ENCODE results near the gene SUSD4. TPM values are rescaled to one million over a fixed set of nuclear protein-coding genes. Genes with fewer than 3 reads are reported as not detected.

SUSD4 gene
- total RNA-seq, 1 experiment from 2014 or later, result 31.4 TPM

DNA sequence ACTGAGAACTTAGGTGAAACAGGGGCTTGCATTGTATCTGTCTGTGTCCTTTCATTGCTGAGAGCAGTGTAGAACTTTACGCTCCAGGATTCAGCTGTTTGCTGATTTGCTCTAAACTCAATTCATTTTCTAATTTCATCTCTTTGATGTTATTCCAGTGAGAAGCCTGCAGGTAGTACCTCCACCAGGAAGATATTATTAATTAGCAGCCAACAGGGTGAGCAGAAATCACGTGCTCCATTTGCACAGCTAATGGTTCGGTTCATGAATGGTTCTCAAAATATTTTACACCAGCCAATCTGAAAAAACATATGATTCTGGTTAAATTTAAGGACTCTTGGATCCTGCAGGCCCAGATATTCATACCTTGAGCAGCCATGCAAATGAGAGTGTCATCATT, 52.1 kb downstream of the SUSD4 start:
- Mint-ChIP-seq H3K4me1 (ENCODE audit: low read depth, unreplicated experiment) (peaks cover 11% of the 10 kb centered on the region), H3K36me3 (ENCODE audit: insufficient read depth, unreplicated experiment) (no peaks in the 10 kb centered on the region), H3K27me3 (ENCODE audit: insufficient read depth, unreplicated experiment) (no peaks in the 10 kb centered on the region), H3K27ac (ENCODE audit: unreplicated experiment) (no peak overlapping the region), H3K9me3 (ENCODE audit: unreplicated experiment) (no peaks in the 10 kb centered on the region), H3K4me3 (ENCODE audit: unreplicated experiment) (no peak overlapping the region)
- DNase-seq, result no peak
- ChIA-PET POLR2A (no interaction called here), CTCF (no interaction called here)
- H3K9me3 ChIP-seq, result no peaks in the 10 kb centered on the region
- no peak overlapping the region for H3K4me3 ChIP-seq (ENCODE audit: low read depth, low read length)
- H3K36me3 ChIP-seq (ENCODE audit: control insufficient read depth, insufficient read depth, low read length), result no peaks in the 10 kb centered on the region
- TF ChIP-seq, protein P1, sequence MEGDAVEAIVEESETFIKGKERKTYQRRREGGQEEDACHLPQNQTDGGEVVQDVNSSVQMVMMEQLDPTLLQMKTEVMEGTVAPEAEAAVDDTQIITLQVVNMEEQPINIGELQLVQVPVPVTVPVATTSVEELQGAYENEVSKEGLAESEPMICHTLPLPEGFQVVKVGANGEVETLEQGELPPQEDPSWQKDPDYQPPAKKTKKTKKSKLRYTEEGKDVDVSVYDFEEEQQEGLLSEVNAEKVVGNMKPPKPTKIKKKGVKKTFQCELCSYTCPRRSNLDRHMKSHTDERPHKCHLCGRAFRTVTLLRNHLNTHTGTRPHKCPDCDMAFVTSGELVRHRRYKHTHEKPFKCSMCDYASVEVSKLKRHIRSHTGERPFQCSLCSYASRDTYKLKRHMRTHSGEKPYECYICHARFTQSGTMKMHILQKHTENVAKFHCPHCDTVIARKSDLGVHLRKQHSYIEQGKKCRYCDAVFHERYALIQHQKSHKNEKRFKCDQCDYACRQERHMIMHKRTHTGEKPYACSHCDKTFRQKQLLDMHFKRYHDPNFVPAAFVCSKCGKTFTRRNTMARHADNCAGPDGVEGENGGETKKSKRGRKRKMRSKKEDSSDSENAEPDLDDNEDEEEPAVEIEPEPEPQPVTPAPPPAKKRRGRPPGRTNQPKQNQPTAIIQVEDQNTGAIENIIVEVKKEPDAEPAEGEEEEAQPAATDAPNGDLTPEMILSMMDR (IDR thresholded peaks at IDR 0.05; ENCODE audit: insufficient read depth in 1 of 2, low read depth in 1 of 2, low read length in 1 of 2, severe bottlenecking in 1 of 2, unreplicated experiment in 1 of 2), result no peak
- no peaks in the 10 kb centered on the region for H3K27me3 ChIP-seq (replicated peaks; ENCODE audit: control insufficient read depth, insufficient read depth, low read length)
- intact Hi-C loops (cut with micrococcal nuclease; ENCODE audit: unreplicated experiment), result no loop called here
- BruUV-seq (replicated peaks), result no TSS peak
- H3K4me1 ChIP-seq, result 0 out of 2 replicates have a peak, but pooled peaks cover 4% of the 10 kb centered on the region

DNA sequence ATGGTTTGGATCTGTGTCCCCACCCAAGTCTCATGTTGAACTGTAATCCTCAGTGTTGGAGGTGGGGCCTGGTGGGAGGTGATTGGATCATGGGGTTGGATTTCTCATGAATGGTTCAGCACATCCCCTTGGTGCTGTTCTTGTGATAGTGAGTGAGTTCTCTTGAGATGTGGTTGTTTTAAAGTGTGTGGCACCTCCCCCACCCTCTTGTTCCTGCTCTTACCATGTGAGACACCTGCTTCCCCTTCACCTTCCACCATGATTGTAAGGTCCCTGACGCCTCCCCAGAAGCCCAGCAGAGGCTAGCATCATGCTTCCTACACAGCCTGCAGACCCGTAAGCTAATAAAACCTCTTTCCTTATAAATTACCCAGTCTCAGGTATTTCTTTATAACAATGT, 55.8 kb downstream of the SUSD4 start:
- Mint-ChIP-seq H3K36me3 (ENCODE audit: insufficient read depth, unreplicated experiment) (no peaks in the 10 kb centered on the region), H3K27me3 (ENCODE audit: insufficient read depth, unreplicated experiment) (no peaks in the 10 kb centered on the region), H3K27ac (ENCODE audit: unreplicated experiment) (no peak overlapping the region), H3K4me1 (ENCODE audit: low read depth, unreplicated experiment) (no peaks in the 10 kb centered on the region), H3K4me3 (ENCODE audit: unreplicated experiment) (no peak overlapping the region), H3K9me3 (ENCODE audit: unreplicated experiment) (peaks cover 11% of the 10 kb centered on the region)
- ChIA-PET POLR2A (no interaction called here), CTCF (no interaction called here)
- DNase-seq, result no peak
- Histone ChIP-seq H3K27me3 (replicated peaks; ENCODE audit: control insufficient read depth, insufficient read depth, low read length) (no peaks in the 10 kb centered on the region), H3K4me3 (ENCODE audit: low read depth, low read length) (no peak overlapping the region), H3K36me3 (ENCODE audit: control insufficient read depth, insufficient read depth, low read length) (no peaks in the 10 kb centered on the region), H3K9me3 (0 out of 2 replicates have a peak, but pooled peaks cover 3% of the 10 kb centered on the region), H3K4me1 (no peaks in the 10 kb centered on the region)
- TF ChIP-seq, protein P1 (IDR thresholded peaks at IDR 0.05; ENCODE audit: insufficient read depth in 1 of 2, low read depth in 1 of 2, low read length in 1 of 2, severe bottlenecking in 1 of 2, unreplicated experiment in 1 of 2), result no peak
- intact Hi-C loops (cut with micrococcal nuclease; ENCODE audit: unreplicated experiment), result no loop called here
- no TSS peak for BruUV-seq (replicated peaks)

GRCh38 chr1:223307544-223307943, 56.4 kb downstream of the SUSD4 start:
- ChIA-PET CTCF (no interaction called here), POLR2A (no interaction called here)
- H3K36me3 ChIP-seq (ENCODE audit: control insufficient read depth, insufficient read depth, low read length), result no peaks in the 10 kb centered on the region
- TF ChIP-seq, protein P1 (IDR thresholded peaks at IDR 0.05; ENCODE audit: insufficient read depth in 1 of 2, low read depth in 1 of 2, low read length in 1 of 2, severe bottlenecking in 1 of 2, unreplicated experiment in 1 of 2), result no peak
- H3K9me3 ChIP-seq, result 0 out of 2 replicates have a peak, but pooled peaks cover 3% of the 10 kb centered on the region
- intact Hi-C loops (cut with micrococcal nuclease; ENCODE audit: unreplicated experiment), result no loop called here
- Mint-ChIP-seq H3K9me3 (ENCODE audit: unreplicated experiment) (peaks cover 17% of the 10 kb centered on the region), H3K4me3 (ENCODE audit: unreplicated experiment) (no peak overlapping the region), H3K36me3 (ENCODE audit: insufficient read depth, unreplicated experiment) (no peaks in the 10 kb centered on the region), H3K27me3 (ENCODE audit: insufficient read depth, unreplicated experiment) (no peaks in the 10 kb centered on the region), H3K27ac (ENCODE audit: unreplicated experiment) (no peak overlapping the region), H3K4me1 (ENCODE audit: low read depth, unreplicated experiment) (no peaks in the 10 kb centered on the region)
- no peaks in the 10 kb centered on the region for H3K4me1 ChIP-seq
- H3K27me3 ChIP-seq (replicated peaks; ENCODE audit: control insufficient read depth, insufficient read depth, low read length), result no peaks in the 10 kb centered on the region
- BruUV-seq (replicated peaks), result no TSS peak
- H3K4me3 ChIP-seq (ENCODE audit: low read depth, low read length), result no peak overlapping the region
- DNase-seq, result no peak

Data from Caco-2 (cell line).